Peyer's patch (tissue), 4 donors: ENCODE data around the gene FUOM. TPM values are rescaled to one million over a fixed set of nuclear protein-coding genes. Genes with fewer than 3 reads are reported as not detected.

ENCODE experiments used
- DNase-seq, 3 donors: peaks; one replicate each; pipeline ENCODE4 v3.0.0-alpha.2; 2017 to 2019
- H3K27ac ChIP-seq, 4 donors: fragments of 200-600 bp; sonication (generic); one replicate each; pipeline ENCODE4 v1.5.1; 2016 to 2019
- H3K27me3 ChIP-seq, 2 donors: fragments of 200-600 bp; sonication (generic); one replicate each; pipeline ENCODE4 v1.5.1; 2019
- H3K36me3 ChIP-seq, 3 donors: fragments of 200-600 bp; sonication (generic); one replicate each; pipeline ENCODE4 v1.5.1; 2016 to 2019
- H3K4me1 ChIP-seq, 4 donors: fragments of 200-600 bp; sonication (generic); one replicate each; pipeline ENCODE4 v1.5.1; 2016 to 2019
- H3K4me3 ChIP-seq, 4 donors: fragments of 200-600 bp; sonication (generic); 1 replicate in 3 of 4; 2 replicates in 1 of 4; pipeline ENCODE4 v1.5.1; 2016 to 2019; ENCODE audit warnings: mild to moderate bottlenecking in 1 of 4
- H3K9me3 ChIP-seq, 4 donors: fragments of 200-600 bp; sonication (generic); one replicate each; pipeline ENCODE4 v1.5.1; 2016 to 2019; ENCODE audit warnings: mild to moderate bottlenecking in 1 of 4
- CTCF ChIP-seq, 6 experiments: fragments of 450-650 bp in 4 of 6; fragments of 200-600 bp in 2 of 6; sonication (generic) in 1 of 6; IDR thresholded peaks; one replicate each; pipeline ENCODE4 v1.5.1; 2017 to 2019; ENCODE audit warnings: antibody characterized with exemption in 6 of 6, mild to moderate bottlenecking in 3 of 6, moderate library complexity in 1 of 6
- POLR2A ChIP-seq, 2 donors: fragments of 450-650 bp; IDR thresholded peaks; one replicate each; pipeline ENCODE4 v1.5.1; 2017; ENCODE audit warnings: antibody characterized with exemption in 2 of 2, mild to moderate bottlenecking in 2 of 2, moderate library complexity in 2 of 2
- total RNA-seq, 4 donors: library from RNA; depleted of rRNA; stranded (reverse); fragments of >200 nt; gene quantifications; one replicate each; pipeline ENCODE4 v1.1.0, GENCODE V29; 2016

Gene FUOM
- total RNA-seq, 4 donors from 2014 or later = 88.3 to 214 (median 163) TPM

DNA sequence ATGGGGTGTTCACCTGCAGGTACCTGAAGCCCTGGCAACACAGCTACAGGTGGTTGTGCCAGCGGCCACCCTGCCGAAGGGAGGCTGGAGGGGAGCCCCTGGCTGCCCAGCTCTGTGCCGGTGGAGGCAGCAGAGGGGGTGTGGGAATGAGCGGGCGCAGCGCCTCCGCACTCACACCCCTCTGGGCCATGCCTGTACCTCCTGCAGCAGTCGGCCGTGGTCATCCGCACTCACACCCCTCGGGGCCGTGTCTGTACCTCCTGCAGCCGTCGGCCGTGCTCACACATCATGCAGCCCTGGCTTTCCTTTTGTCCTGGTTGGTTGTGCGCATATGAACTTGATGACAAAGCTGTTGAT, 47.4 kb downstream of the FUOM start:
- Histone ChIP-seq H3K27ac (peak overlapping the region in 2 of 4 donors; percentile 93 to 99), H3K4me1 (peaks cover 0 to 35% (median 6%) of the 10 kb centered on the region in 4 donors), H3K36me3 (peaks cover 0 to 35% (median 0%) of the 10 kb centered on the region in 3 donors), H3K27me3 (no peaks in the 10 kb centered on the region), H3K4me3 (peak overlapping the region in 1 of 4 donors; percentile 76), H3K9me3 (no peaks in the 10 kb centered on the region)
- DNase-seq = no peak
- TF ChIP-seq CTCF (IDR thresholded peaks at IDR 0.05) = no peak
- TF ChIP-seq POLR2A (IDR thresholded peaks at IDR 0.05) = no peak

- peak in 2 of 3 donors; percentile 75 to 80 for DNase-seq
- H3K27me3 ChIP-seq = no peaks in the 10 kb centered on the region
- H3K9me3 ChIP-seq = no peaks in the 10 kb centered on the region
- TF ChIP-seq CTCF (IDR thresholded peaks at IDR 0.05) (no peak), POLR2A (IDR thresholded peaks at IDR 0.05) (no peak)
- peak overlapping the region in 3 of 4 donors; percentile 76 to 95 (median 89) for H3K4me3 ChIP-seq
- H3K27ac ChIP-seq = peak overlapping the region; percentile 93 to 99 (median 98)
- H3K36me3 ChIP-seq = peaks cover 0 to 35% (median 0%) of the 10 kb centered on the region in 3 donors
- H3K4me1 ChIP-seq = peaks cover 0 to 36% (median 6%) of the 10 kb centered on the region in 4 donors
Observed at GRCh38 chr10:133309720-133310398, 48.0 kb downstream of the FUOM start.

DNA sequence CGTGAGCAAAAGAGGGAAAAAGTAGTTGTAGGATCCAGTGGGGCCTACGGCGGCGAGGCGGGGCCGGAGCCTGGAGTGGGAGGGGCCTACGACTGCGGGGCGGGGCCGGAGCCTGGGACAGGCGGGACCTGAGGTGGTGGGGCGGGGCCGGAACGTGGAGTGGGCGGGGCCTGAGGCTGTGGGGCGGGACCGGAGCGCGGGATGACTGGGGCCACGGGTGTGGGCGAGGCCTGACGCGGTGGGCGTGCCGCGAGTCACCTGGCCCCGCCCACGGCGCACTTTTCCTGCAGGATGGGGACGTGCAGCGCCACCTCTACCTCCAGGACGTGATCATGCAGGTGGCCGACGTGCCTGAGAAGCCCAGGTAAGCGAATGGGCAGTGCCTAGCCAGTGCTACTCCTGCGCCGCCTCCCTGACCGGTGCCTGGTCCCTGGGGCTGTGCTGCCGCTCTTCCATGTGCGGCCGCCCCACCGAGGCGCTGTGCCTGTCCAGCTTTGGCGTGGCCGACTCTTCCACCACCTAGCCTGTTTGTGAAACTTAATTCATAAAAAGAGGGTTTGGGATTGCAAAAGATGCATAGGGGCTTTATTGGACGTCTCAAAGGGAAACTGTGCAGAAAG, 48.6 kb downstream of the FUOM start:
- Histone ChIP-seq H3K36me3 (peaks cover 0 to 35% (median 0%) of the 10 kb centered on the region in 3 donors), H3K27ac (peak overlapping the region; percentile 93 to 99 (median 98)), H3K4me3 (peak overlapping the region; percentile 76 to 100 (median 92)), H3K27me3 (no peaks in the 10 kb centered on the region), H3K4me1 (peaks cover 0 to 36% (median 6%) of the 10 kb centered on the region in 4 donors), H3K9me3 (no peaks in the 10 kb centered on the region)
- TF ChIP-seq POLR2A (IDR thresholded peaks at IDR 0.05) (peak in 1 of 2 donors; percentile 53), CTCF (IDR thresholded peaks at IDR 0.05) (no peak)
- peak; percentile 93 to 99 (median 97) for DNase-seq

DNA sequence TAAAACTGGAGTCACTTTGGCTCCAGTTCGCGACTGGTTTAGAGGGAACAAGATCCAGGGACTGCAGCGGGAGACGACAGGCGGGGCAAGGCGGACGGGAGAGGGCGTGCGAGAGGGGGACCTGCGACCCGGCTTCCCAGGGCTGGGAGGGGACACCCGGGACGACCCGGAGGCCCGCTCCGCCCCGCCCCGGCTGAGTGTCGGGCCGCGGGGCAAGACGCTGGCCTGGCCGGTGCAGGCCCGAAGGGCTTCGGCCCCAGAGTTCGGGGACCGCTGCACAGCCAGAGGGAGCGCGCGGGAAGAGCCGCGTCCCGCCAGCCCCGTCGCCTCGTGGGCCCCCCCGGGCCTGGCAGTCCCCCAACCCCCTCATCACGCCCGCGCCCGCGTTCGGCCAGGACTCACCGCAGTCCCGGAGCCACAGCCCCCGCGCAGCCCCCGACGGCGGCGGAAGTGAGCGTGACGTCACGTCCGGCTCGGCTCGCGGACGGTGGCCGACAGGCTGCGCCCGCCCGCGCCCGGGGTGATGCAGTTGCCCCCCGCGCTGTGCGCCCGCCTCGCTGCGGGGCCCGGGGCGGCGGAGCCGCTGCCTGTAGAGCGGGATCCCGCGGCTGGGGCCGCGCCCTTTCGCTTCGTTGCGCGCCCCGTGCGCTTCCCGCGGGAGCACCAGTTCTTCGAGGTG, 49.3 kb downstream of the FUOM start, which contains the start of the genes TUBGCP2 and ZNF511:
Gene TUBGCP2, minus strand, starts transcription at position 452 of the 679 bp plus-strand sequence. CDS start 5,931 bp downstream, outside the sequence.
Gene ZNF511, plus strand, starts transcription at position 494 of the 679 bp plus-strand sequence. Its CDS starts 30 bp downstream, at position 524.
- DNase-seq = peak; percentile 79 to 94 (median 93)
- no peaks in the 10 kb centered on the region for H3K9me3 ChIP-seq
- no peaks in the 10 kb centered on the region for H3K27me3 ChIP-seq
- peak within 1 kb of the TSS; percentile 76 to 100 (median 92) for H3K4me3 ChIP-seq
- peak within 1 kb of the TSS; percentile 93 to 99 (median 98) for H3K27ac ChIP-seq
- peaks cover 0 to 35% (median 0%) of the 10 kb centered on the region in 3 donors for H3K36me3 ChIP-seq
- H3K4me1 ChIP-seq = peaks cover 0 to 36% (median 6%) of the 10 kb centered on the region in 4 donors
- TF ChIP-seq CTCF (IDR thresholded peaks at IDR 0.05) = peak in 2 of 6 experiments; percentile 6 to 9
- TF ChIP-seq POLR2A (IDR thresholded peaks at IDR 0.05) = peak; percentile 61 to 63

GRCh38 chr10:133307776-133308420, 49.9 kb downstream of the FUOM start:
- Histone ChIP-seq H3K4me3 (peak overlapping the region; percentile 76 to 100 (median 92)), H3K27ac (peak overlapping the region; percentile 93 to 99 (median 98)), H3K27me3 (no peaks in the 10 kb centered on the region), H3K9me3 (no peaks in the 10 kb centered on the region), H3K4me1 (peaks cover 0 to 36% (median 6%) of the 10 kb centered on the region in 4 donors), H3K36me3 (peaks cover 0 to 30% (median 0%) of the 10 kb centered on the region in 3 donors)
- peak; percentile 92 to 96 (median 95) for DNase-seq
- peak in 1 of 2 donors; percentile 10 for TF ChIP-seq POLR2A (IDR thresholded peaks at IDR 0.05)
- peak; percentile 37 to 83 (median 76) for TF ChIP-seq CTCF (IDR thresholded peaks at IDR 0.05)
